B cell (primary cell): ENCODE results near the gene AMFR.

ENCODE experiments used
- CTCF ChIP-seq: fragments of 200-600 bp; IDR thresholded peaks from one replicate; pipeline ENCODE4 v1.8.0; 2022; ENCODE audit warnings: antibody characterized with exemption, mild to moderate bottlenecking
- EZH2 ChIP-seq: IDR thresholded peaks from 2 replicates; pipeline ENCODE4 v1.6.1; 2012; ENCODE audit warnings: borderline replicate concordance, low read depth, mild to moderate bottlenecking, moderate library complexity, low read length; ENCODE audit not compliant: insufficient read depth, poor library complexity, severe bottlenecking

GRCh38 chr16:56373003-56373402, 52.3 kb downstream of the AMFR start:
- no peak for TF ChIP-seq CTCF
- no peak for TF ChIP-seq EZH2
